ENCODE measurements around the gene EYA4.
A peak's percentile ranks its signal among the peaks of the same experiment; 100 is the strongest.

The EYA4 gene

DNA sequence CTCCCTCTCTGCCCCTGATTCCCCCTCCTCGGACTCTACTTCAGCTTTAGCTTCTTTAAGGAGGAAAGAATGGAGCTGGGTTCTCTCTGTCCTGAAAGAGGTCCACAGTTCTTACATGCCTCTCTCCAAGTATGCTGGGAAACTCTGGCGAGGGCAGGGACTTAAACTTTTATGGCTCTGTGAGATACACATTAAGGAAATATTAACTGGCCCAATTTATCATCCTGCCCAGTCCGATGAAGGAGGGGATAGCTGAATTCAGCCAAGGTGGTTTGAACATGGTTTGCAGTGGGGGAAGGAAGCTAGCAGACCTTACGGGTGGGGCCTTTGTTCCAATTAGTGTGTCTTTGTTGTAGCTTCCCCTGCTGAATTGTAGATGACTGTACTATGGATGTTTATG lies 121.7 kb downstream of the EYA4 start:
- no peaks in the 10 kb centered on the region for H3K9me2 ChIP-seq (replicated peaks; ENCODE audit: insufficient read depth, low read length)
- H3K4me1 ChIP-seq (ENCODE audit: low read length) = no peaks in the 10 kb centered on the region
- H3K4me3 ChIP-seq (ENCODE audit: low read length) = no peak overlapping the region
- H4K20me1 ChIP-seq (ENCODE audit: insufficient read depth, low read length) = no peaks in the 10 kb centered on the region
- no peaks in the 10 kb centered on the region for H3K9me3 ChIP-seq (replicated peaks; ENCODE audit: insufficient read depth, low read length)
- DNase-seq = no peak
- no peak for TF ChIP-seq EZH2 (optimal IDR thresholded peaks at IDR 0.05; ENCODE audit: low read depth, low read length)
- no peak for TF ChIP-seq EZH2phosphoT487 (IDR thresholded peaks at IDR 0.05; ENCODE audit: low read length)
- TF ChIP-seq, protein P1, sequence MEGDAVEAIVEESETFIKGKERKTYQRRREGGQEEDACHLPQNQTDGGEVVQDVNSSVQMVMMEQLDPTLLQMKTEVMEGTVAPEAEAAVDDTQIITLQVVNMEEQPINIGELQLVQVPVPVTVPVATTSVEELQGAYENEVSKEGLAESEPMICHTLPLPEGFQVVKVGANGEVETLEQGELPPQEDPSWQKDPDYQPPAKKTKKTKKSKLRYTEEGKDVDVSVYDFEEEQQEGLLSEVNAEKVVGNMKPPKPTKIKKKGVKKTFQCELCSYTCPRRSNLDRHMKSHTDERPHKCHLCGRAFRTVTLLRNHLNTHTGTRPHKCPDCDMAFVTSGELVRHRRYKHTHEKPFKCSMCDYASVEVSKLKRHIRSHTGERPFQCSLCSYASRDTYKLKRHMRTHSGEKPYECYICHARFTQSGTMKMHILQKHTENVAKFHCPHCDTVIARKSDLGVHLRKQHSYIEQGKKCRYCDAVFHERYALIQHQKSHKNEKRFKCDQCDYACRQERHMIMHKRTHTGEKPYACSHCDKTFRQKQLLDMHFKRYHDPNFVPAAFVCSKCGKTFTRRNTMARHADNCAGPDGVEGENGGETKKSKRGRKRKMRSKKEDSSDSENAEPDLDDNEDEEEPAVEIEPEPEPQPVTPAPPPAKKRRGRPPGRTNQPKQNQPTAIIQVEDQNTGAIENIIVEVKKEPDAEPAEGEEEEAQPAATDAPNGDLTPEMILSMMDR (IDR thresholded peaks at IDR 0.05; ENCODE audit: low read length) = no peak
- no peaks in the 10 kb centered on the region for H3K27me3 ChIP-seq (replicated peaks; ENCODE audit: insufficient read depth, low read length)
- no peaks in the 10 kb centered on the region for H3K79me2 ChIP-seq (ENCODE audit: low read length)
- no peaks in the 10 kb centered on the region for H3K36me3 ChIP-seq (replicated peaks; ENCODE audit: insufficient read depth, low read length)
- H3K4me2 ChIP-seq (ENCODE audit: low read depth, low read length) = no peak overlapping the region
- H3K27ac ChIP-seq (ENCODE audit: low read length) = no peak overlapping the region
- no peak overlapping the region for H2AFZ ChIP-seq (ENCODE audit: low read length)
- H3F3A ChIP-seq (ENCODE audit: insufficient read depth, low read length) = no peaks in the 10 kb centered on the region
- no peak overlapping the region for H3K9ac ChIP-seq (ENCODE audit: low read length)

DNA sequence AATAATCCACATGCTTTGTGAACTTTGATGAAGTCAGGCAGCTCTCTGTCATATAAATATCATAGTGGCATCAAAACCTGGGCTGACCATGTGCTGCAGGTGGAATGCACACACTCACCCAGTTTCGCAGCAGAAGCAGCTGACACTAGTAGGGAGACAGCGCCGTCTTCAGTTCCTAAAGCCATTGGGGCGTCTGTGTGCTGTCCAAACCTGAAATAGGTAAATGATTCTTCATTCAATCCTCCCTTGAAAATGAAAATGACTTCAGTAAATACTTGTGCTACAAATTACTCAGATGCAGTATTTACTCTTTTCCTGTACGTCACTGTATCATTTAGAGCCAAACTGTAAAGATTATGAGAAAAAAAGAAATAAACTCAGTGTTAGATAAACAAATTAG lies 127.5 kb downstream of the EYA4 start:
- Histone ChIP-seq H3K4me2 (ENCODE audit: low read depth, low read length) (peak overlapping the region; percentile 57), H3K9ac (ENCODE audit: low read length) (no peak overlapping the region), H3K4me3 (ENCODE audit: low read length) (peak overlapping the region; percentile 21; the same call in 1 of the 2 replicates), H3K36me3 (replicated peaks; ENCODE audit: insufficient read depth, low read length) (no peaks in the 10 kb centered on the region), H3K9me3 (replicated peaks; ENCODE audit: insufficient read depth, low read length) (no peaks in the 10 kb centered on the region), H3K9me2 (replicated peaks; ENCODE audit: insufficient read depth, low read length) (no peaks in the 10 kb centered on the region), H2AFZ (ENCODE audit: low read length) (no peak overlapping the region), H4K20me1 (ENCODE audit: insufficient read depth, low read length) (no peaks in the 10 kb centered on the region), H3K27me3 (replicated peaks; ENCODE audit: insufficient read depth, low read length) (no peaks in the 10 kb centered on the region), H3K79me2 (ENCODE audit: low read length) (no peaks in the 10 kb centered on the region), H3K27ac (ENCODE audit: low read length) (peak overlapping the region; percentile 39; the same call in 1 of the 2 replicates), H3F3A (ENCODE audit: insufficient read depth, low read length) (no peaks in the 10 kb centered on the region), H3K4me1 (ENCODE audit: low read length) (no peaks in the 10 kb centered on the region)
- DNase-seq = peak; percentile 68
- no peak for TF ChIP-seq EZH2phosphoT487 (IDR thresholded peaks at IDR 0.05; ENCODE audit: low read length)
- TF ChIP-seq, protein P1 (IDR thresholded peaks at IDR 0.05; ENCODE audit: low read length) = peak; percentile 55

- H3K27me3 ChIP-seq (replicated peaks; ENCODE audit: insufficient read depth, low read length) = no peaks in the 10 kb centered on the region
- H4K20me1 ChIP-seq (ENCODE audit: insufficient read depth, low read length) = no peaks in the 10 kb centered on the region
- H3K79me2 ChIP-seq (ENCODE audit: low read length) = no peaks in the 10 kb centered on the region
- no peak for DNase-seq
- H3K4me3 ChIP-seq (ENCODE audit: low read length) = no peak overlapping the region; the same call in 1 of the 2 replicates
- no peak overlapping the region for H3K9ac ChIP-seq (ENCODE audit: low read length)
- H3K27ac ChIP-seq (ENCODE audit: low read length) = no peak overlapping the region
- TF ChIP-seq, protein P1 (IDR thresholded peaks at IDR 0.05; ENCODE audit: low read length) = no peak
- TF ChIP-seq EZH2 (optimal IDR thresholded peaks at IDR 0.05; ENCODE audit: low read depth, low read length) = no peak
- TF ChIP-seq EZH2phosphoT487 (IDR thresholded peaks at IDR 0.05; ENCODE audit: low read length) = no peak
- no peaks in the 10 kb centered on the region for H3K9me2 ChIP-seq (replicated peaks; ENCODE audit: insufficient read depth, low read length)
- H2AFZ ChIP-seq (ENCODE audit: low read length) = no peak overlapping the region
- peak overlapping the region; percentile 33 for H3K4me2 ChIP-seq (ENCODE audit: low read depth, low read length)
- H3K9me3 ChIP-seq (replicated peaks; ENCODE audit: insufficient read depth, low read length) = no peaks in the 10 kb centered on the region
- no peaks in the 10 kb centered on the region for H3K36me3 ChIP-seq (replicated peaks; ENCODE audit: insufficient read depth, low read length)
- no peaks in the 10 kb centered on the region for H3F3A ChIP-seq (ENCODE audit: insufficient read depth, low read length)
- H3K4me1 ChIP-seq (ENCODE audit: low read length) = no peaks in the 10 kb centered on the region
These were observed 128.7 kb downstream of the EYA4 start for GRCh38 chr6:133369773-133370272.

Measured in MM.1S (cell line).